Measurements from ENCODE around the gene CBLN3.

Gene CBLN3

GRCh38 chr14:24422694-24423601 lies 6.5 kb downstream of the CBLN3 start:
- no peak for FAIRE-seq

- no peak for FAIRE-seq
Observed at GRCh38 chr14:24422261-24422660, 7.2 kb downstream of the CBLN3 start.

- no peak for FAIRE-seq
Observed at GRCh38 chr14:24418492-24418873, 11.0 kb downstream of the CBLN3 start.

GRCh38 chr14:24417832-24418491 lies 11.5 kb downstream of the CBLN3 start:
- FAIRE-seq: no peak

GRCh38 chr14:24416932-24417619 lies 12.4 kb downstream of the CBLN3 start:
- FAIRE-seq: no peak

GRCh38 chr14:24416254-24416931 lies 13.1 kb downstream of the CBLN3 start:
- no peak for FAIRE-seq

DNA sequence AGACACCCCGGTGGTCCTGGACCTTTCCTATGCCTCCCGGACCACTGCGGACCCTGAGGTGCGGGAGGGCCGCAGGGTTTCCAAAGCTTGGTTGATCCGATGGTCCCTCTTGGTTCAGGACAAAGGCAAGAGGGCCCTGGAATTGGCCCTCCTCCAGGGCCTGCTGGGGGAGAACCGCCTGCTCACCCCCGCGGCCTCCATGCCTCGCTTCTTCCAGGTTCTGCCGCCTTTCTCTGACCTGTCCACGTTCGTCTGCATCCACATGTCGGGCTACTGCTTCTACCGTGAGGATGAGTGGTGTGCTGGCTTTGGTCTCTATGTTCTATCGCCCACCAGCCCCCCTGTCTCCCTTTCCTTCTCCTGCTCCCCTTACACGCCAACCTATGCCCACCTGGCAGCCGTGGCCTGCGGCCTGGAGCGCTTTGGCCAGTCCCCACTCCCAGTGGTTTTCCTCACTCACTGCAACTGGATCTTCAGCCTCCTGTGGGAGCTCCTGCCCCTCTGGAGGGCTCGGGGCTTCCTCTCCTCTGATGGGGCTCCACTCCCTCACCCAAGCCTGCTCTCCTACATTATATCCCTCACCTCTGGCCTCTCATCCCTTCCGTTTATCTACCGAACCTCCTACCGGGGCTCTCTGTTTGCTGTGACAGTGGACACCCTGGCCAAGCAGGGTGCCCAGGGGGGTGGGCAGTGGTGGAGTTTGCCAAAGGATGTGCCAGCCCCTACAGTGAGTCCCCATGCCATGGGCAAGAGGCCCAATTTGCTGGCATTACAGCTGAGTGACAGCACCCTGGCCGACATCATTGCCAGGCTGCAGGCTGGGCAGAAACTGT lies 13.8 kb downstream of the CBLN3 start:
- no peak for FAIRE-seq

GRCh38 chr14:24414732-24415420 lies 14.6 kb downstream of the CBLN3 start:
- no peak for FAIRE-seq

- FAIRE-seq: no peak
Observed at GRCh38 chr14:24414077-24414476, 15.4 kb downstream of the CBLN3 start.

- no peak for FAIRE-seq
Observed at GRCh38 chr14:24411443-24412389, 17.8 kb downstream of the CBLN3 start.

GRCh38 chr14:24409956-24410355 lies 19.5 kb downstream of the CBLN3 start:
- no peak for FAIRE-seq

DNA sequence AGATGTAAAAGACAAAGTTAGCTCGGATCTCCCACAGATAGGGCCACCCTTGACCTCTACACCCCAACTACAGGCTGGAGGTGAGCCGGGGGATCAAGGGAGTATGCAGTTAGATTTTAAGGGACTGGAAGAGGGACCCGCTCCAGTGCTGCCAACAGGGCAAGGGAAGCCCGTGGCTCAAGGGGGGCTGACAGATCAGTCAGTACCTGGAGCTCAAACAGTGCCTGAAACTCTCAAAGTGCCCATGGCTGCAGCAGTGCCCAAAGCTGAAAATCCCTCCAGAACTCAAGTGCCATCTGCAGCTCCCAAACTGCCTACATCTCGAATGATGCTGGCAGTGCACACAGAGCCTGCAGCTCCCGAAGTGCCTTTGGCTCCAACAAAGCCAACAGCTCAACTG lies 20.3 kb downstream of the CBLN3 start:
- no peak for FAIRE-seq

DNA sequence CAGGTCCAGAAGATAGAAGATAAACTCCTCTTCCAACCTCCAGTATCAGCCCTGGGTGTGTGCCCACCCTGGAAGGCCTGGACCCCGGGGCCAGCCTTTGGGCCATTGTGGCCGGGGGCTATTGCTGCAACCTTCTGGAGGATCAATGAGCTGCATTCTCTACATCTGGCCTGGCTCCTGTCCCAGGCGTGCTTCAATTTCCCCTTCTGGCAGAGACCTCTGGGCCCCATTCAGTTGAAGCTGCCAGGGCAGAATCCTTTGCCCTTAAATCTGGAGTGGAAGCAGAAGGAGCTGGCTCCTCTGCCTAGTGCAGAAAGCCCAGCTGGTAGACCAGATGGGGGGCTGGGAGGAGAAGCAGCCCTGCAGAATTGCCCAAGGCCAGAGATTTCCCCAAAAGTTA lies 20.7 kb downstream of the CBLN3 start:
- FAIRE-seq: no peak

GRCh38 chr14:24407608-24408325 lies 21.7 kb downstream of the CBLN3 start:
- FAIRE-seq: no peak

DNA sequence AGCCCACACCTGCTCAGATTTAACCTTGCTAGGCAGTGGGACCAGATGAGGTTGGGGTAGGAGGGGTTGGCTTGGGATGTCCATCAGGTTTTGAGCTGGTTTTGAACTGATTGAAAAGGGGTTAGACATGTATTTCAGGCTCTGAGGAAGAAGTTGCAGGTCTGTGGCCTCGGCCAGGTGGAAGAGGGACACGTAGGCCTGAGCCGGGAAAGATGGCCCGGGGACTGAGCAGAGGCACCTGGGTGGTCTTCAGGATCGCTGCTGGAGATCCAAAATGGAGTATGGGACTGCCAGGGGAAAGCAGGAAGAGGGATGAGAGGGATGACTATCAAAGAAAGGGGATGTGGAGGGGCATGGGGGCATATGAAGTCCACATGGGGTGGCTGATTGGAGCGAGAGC lies 23.1 kb downstream of the CBLN3 start:
- no peak for FAIRE-seq

DNA sequence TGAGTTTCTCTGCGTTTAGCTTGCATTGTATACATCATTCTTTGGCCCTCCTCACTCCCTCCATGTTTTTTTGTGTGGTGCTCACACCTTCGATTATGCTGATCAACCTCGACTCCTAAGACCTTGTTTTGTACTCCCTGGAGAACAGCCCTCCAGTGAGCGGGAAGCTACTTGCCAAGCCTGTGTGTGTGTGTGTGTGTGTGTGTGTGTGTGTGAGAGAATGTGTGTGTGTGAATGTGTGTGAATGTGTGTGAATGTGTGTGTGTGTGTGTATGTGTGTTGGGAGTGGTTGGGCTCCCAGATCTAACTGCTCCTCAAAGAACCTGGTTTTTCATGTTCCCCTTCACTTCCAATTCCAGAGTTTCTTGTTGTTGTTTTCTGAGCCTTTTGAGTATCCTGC lies 24.7 kb downstream of the CBLN3 start:
- no peak for FAIRE-seq

- FAIRE-seq: no peak
Observed at GRCh38 chr14:24403294-24403998, 26.0 kb downstream of the CBLN3 start.

DNA sequence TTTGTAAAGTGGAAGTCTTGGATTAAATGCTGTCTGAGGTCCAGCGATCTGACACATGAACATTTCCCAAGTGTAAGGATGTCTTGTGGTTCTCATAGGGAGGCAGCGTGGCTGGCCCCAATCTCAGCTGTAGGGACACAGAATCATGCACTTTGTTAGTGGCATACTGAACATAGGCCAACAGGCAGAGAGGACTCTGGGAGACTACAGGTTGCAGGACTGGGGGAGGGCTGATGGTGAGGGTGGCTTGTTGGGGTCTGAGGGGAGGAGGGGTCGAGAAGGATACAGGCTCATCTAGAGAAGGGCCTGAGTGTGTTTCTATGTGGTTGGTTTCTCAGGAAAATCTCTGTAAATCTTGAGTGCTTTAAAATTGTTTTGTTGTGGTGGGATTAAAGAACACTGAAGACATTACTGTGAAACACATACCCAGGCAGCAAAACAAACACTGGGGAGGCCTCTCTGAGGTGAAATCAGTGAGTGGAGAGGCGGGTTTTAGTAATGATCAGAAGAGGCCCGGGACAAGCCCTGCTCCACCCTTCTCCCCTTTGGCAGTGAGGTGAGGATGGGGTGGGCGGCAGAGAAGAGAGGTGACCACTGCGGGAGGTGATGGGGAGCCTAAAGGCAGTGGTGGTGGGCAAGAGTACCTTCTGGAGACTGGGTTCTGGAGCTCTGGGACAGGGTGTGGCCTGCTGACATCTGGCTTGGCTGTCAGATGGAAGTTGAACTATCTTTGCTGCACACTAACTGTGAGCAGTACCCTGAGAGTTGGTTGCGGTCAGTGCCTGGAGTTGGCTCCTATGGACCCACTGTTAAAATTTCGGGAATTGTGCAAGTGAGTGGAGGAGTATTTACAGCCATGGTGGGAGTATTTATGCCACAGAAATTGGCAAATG lies 27.4 kb downstream of the CBLN3 start:
- no peak for FAIRE-seq

Data from endometrium (tissue), 2 donors.